Neutrophil (primary cell): ENCODE data around the gene ST3GAL6.
"Not testable (repeated sequence)": the region's sequence is repeated elsewhere in the genome, so short reads cannot be mapped to it uniquely, and the experiment has no call there.

Experiments used
- H3K27ac ChIP-seq: fragments of 200-600 bp; sonication (generic); 2 replicates; pipeline ENCODE4 v1.5.1; 2016; ENCODE audit warnings: mild to moderate bottlenecking, moderate library complexity
- H3K27me3 ChIP-seq: fragments of 200-600 bp; sonication (generic); 2 replicates; pipeline ENCODE4 v1.6.0; 2016; ENCODE audit warnings: mild to moderate bottlenecking
- H3K36me3 ChIP-seq: fragments of 200-600 bp; sonication (generic); 2 replicates; pipeline ENCODE4 v1.5.1; 2017
- H3K4me1 ChIP-seq, 2 experiments: fragments of 200-600 bp in 1 of 2; sonication (generic) in 1 of 2; 1 replicate in 1 of 2; 2 replicates in 1 of 2; pipeline versions ENCODE4 v1.5.1 to v1.6.1; 2013 to 2016; ENCODE audit warnings: low read depth in 1 of 2, low read length in 1 of 2, mild to moderate bottlenecking in 1 of 2, moderate library complexity in 1 of 2; ENCODE audit not compliant: control insufficient read depth in 1 of 2, insufficient read depth in 1 of 2
- H3K4me3 ChIP-seq, 2 experiments: fragments of 200-600 bp in 1 of 2; sonication (generic) in 1 of 2; 1 replicate in 1 of 2; 2 replicates in 1 of 2; pipeline ENCODE4 v1.5.1; 2013 to 2016; ENCODE audit warnings: low read depth in 1 of 2, low read length in 1 of 2, mild to moderate bottlenecking in 1 of 2, moderate library complexity in 1 of 2
- H3K9me3 ChIP-seq: fragments of 200-600 bp; sonication (generic); 2 replicates; pipeline ENCODE4 v1.5.1; 2016
- TF ChIP-seq, protein P1 (sequence below): fragments of 200-600 bp; sonication (generic); IDR thresholded peaks from 2 replicates; pipeline ENCODE4 v1.5.1; 2016; ENCODE audit warnings: antibody characterized with exemption

ST3GAL6 gene

DNA sequence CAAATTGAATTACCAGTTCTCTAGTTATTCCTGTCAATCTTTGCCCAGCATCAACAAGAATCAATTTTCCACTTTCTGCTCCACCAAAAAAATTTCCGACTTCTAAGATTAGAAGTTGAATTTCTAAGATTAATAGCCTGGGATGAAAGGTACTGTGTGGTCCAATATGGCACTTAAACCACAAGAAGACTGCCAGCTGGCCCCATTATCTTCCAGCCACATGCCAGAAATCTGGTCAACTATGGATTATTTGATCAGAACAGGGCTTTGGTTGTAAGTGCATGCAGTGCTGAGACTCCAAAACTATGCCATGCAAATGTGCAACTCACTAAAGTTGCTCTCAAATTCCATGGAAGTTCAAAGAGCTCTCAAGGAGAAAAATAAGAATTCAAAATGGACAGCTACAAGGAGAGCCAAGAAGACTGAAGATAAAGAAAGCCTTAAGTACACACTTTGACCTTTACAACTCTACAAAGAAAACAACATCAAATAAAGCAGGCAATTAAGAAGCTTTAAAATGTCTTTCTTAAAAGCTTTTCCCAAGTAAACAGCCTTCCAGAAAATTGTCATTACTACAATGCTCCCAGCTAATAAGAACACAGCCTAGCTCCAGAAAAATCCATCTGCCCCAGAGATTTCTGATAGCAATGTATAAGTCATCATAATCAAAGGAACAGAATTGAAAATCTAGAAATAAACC is 64.2 kb downstream of the ST3GAL6 start:
- H3K36me3 ChIP-seq, result no peaks in the 10 kb centered on the region
- no peaks in the 10 kb centered on the region for H3K4me1 ChIP-seq
- H3K27me3 ChIP-seq, result no peaks in the 10 kb centered on the region
- no peaks in the 10 kb centered on the region for H3K9me3 ChIP-seq
- H3K4me3 ChIP-seq, result no peak overlapping the region
- TF ChIP-seq, protein P1, sequence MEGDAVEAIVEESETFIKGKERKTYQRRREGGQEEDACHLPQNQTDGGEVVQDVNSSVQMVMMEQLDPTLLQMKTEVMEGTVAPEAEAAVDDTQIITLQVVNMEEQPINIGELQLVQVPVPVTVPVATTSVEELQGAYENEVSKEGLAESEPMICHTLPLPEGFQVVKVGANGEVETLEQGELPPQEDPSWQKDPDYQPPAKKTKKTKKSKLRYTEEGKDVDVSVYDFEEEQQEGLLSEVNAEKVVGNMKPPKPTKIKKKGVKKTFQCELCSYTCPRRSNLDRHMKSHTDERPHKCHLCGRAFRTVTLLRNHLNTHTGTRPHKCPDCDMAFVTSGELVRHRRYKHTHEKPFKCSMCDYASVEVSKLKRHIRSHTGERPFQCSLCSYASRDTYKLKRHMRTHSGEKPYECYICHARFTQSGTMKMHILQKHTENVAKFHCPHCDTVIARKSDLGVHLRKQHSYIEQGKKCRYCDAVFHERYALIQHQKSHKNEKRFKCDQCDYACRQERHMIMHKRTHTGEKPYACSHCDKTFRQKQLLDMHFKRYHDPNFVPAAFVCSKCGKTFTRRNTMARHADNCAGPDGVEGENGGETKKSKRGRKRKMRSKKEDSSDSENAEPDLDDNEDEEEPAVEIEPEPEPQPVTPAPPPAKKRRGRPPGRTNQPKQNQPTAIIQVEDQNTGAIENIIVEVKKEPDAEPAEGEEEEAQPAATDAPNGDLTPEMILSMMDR, result no peak
- H3K27ac ChIP-seq, result no peak overlapping the region

DNA sequence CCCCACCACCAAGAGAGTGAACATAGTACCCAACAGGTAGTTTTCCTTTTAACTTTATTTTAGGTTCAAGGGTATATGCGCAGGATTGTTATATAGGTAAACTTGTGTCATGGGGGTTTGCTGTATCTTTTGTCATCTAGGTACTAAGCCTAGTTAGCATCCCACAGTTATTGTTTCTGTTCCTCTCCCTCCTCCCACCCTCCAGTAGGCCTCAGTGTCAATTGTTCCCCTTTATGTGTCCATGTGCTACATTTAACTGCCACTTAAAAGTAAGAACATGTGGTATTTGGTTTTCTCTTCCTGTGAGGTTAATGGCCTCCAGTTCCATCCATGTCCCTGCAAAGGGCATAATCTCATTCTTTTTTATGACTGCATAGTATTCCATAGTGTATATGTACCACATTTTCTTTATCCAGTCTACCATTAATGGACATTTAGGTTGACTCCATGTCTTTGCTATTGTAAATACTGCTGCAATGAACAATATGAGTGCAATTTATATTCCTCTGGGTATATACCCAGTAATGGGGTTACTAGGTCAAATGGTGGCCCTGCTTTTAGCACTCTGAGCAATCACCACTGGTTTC is 66.2 kb downstream of the ST3GAL6 start:
- TF ChIP-seq, protein P1, result no peak
- Histone ChIP-seq H3K4me3 (no peak overlapping the region), H3K36me3 (no peaks in the 10 kb centered on the region), H3K27ac (no peak overlapping the region), H3K4me1 (no peaks in the 10 kb centered on the region), H3K27me3 (no peaks in the 10 kb centered on the region), H3K9me3 (no peaks in the 10 kb centered on the region)

DNA sequence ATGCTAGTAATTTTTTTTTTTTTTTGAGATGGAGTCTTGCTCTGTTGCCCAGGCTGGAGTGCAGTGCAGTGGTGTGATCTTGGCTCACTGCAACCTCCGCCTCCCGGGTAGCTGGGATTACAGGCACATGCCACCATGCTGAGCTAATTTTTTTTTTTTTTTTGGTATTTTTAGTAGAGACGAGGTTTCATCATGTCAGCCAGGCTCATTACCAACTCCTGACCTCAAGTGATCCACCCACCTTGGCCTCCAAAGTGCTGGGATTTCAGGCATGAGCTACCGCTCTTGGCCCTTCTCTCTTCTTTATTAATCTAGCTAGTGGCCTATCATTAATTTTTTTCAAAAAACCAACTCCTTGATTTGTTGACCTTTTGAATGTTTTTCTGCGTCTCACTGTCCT is 67.9 kb downstream of the ST3GAL6 start:
- H3K27ac ChIP-seq, H3K27me3 ChIP-seq, H3K4me3 ChIP-seq, H3K9me3 ChIP-seq, H3K36me3 ChIP-seq, H3K4me1 ChIP-seq: not testable (repeated sequence)

DNA sequence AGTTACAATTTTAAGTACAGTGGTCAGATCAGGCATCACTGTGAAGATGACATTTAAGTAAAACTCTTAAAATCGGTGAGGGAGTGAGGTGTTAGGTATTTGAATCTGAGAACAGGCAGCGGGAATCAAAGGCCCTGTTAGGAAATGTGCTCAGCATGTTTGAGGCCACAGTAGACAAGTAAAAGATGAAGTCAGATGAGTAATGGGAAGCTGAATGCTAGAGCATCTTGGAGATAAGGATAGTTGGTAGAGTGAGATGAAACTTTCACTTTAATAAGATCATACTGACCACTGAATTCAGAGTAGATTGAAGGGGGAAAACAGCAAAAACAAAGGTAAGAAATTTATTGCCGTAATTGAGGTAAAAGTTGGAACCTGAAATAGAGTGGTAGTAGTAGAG is 76.7 kb downstream of the ST3GAL6 start:
- H3K4me3 ChIP-seq, result no peak overlapping the region
- H3K4me1 ChIP-seq, result no peaks in the 10 kb centered on the region
- no peak overlapping the region for H3K27ac ChIP-seq
- H3K9me3 ChIP-seq, result no peaks in the 10 kb centered on the region
- TF ChIP-seq, protein P1, result no peak
- H3K27me3 ChIP-seq, result no peaks in the 10 kb centered on the region
- no peaks in the 10 kb centered on the region for H3K36me3 ChIP-seq

DNA sequence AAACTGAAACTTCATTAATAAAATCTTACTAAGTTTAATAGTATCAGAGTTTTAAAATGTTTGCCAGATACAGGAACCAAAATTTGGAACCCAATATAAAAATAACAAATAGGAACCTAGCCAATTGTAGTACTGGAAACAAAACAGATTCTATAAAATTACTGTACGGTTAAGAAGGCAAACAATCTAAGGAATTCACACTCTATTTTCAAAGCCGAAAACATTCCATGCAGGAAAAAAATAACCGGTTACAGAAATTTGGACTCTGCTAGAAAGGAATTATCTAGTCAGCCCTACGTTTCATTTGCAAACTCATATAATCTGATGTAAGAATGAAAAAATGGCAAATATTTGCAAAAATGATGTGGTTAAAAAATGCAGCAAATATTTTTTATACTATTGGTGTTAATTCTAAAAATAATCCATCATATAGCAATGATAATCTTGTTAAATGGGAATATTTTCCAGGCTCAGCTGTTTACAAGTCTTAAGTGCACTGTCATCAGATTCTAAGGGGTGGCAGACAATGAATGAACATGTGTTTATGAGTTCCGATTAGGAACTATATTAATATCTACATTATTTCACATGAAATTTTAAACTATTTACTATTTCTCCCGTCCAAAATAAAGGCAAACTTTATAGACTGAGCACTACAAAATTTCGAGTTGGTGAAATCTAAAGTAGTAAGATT is 80.3 kb downstream of the ST3GAL6 start:
- H3K27me3 ChIP-seq, result no peaks in the 10 kb centered on the region
- TF ChIP-seq, protein P1, result no peak
- H3K9me3 ChIP-seq, result no peaks in the 10 kb centered on the region
- no peak overlapping the region for H3K4me3 ChIP-seq
- H3K36me3 ChIP-seq, result no peaks in the 10 kb centered on the region
- H3K27ac ChIP-seq, result no peak overlapping the region
- H3K4me1 ChIP-seq, result no peaks in the 10 kb centered on the region
